Gastroesophageal sphincter (tissue), 3 donors: Measurements from ENCODE around the gene KLHL2.

Experiments
- CTCF ChIP-seq, 4 experiments: fragments of 200-600 bp in 2 of 4; fragments of 450-650 bp in 2 of 4; sonication (generic) in 1 of 4; IDR thresholded peaks; one replicate each; pipeline ENCODE4 v1.5.1; 2017 to 2019; ENCODE audit warnings: antibody characterized with exemption in 4 of 4, mild to moderate bottlenecking in 2 of 4, moderate library complexity in 2 of 4
- EP300 ChIP-seq: sonication (generic); formaldehyde crosslinking; IDR thresholded peaks from one replicate; pipeline ENCODE4 v1.6.1; 2017; ENCODE audit warnings: antibody characterized with exemption, mild to moderate bottlenecking

GRCh38 chr4:165368567-165368966, 161.2 kb downstream of the KLHL2 start:
- TF ChIP-seq EP300: no peak
- no peak for TF ChIP-seq CTCF (IDR thresholded peaks at IDR 0.05)
